ENCODE measurements around the gene ADSS1.

- TF ChIP-seq POLR2AphosphoS5 (IDR thresholded peaks at IDR 0.05; ENCODE audit: insufficient read depth in 1 of 2, low read depth in 1 of 2) (no peak), CTCF (IDR thresholded peaks at IDR 0.05) (no peak)
Observed at GRCh38 chr14:104782808-104783139, 58.7 kb downstream of the ADSS1 start.

All from vagina (tissue), 2 donors.